PC-9 (cell line): ENCODE results near the gene GPBAR1. TPM values are rescaled to one million over a fixed set of nuclear protein-coding genes. Genes with fewer than 3 reads are reported as not detected.

Source experiments
- BruUV-seq: library from RNA; stranded (reverse); fragments of 400-500 nt; replicated peaks from 2 replicates; lab custom pipeline; 2021; lab: Mats Ljungman, UMichigan
- CTCF ChIA-PET: fragments of 300-600 bp; sonication (Branson Sonifier 250); formaldehyde crosslinking; loops from one replicate; lab custom pipeline; 2022; ENCODE audit warnings: antibody characterized with exemption; lab: Charles Lee
- POLR2A ChIA-PET: fragments of 300-600 bp; sonication (Branson Sonifier 250); formaldehyde crosslinking; loops from one replicate; lab custom pipeline; 2022; ENCODE audit warnings: antibody characterized with exemption; ENCODE audit not compliant: unreplicated experiment; lab: Charles Lee
- DNase-seq, 2 experiments: peaks; one replicate each; pipeline versions ENCODE4 v3.0.0 to v3.0.0-alpha.2; 2015 to 2022; ENCODE audit warnings: mixed read lengths in 1 of 2
- H2AFZ ChIP-seq: fragments of 200-600 bp; sonication (generic); 2 replicates; pipeline ENCODE4 v1.8.1; 2017; ENCODE audit warnings: antibody characterized with exemption
- H3F3A ChIP-seq: fragments of 200-600 bp; sonication (generic); 2 replicates; pipeline ENCODE4 v1.8.1; 2017; ENCODE audit warnings: antibody characterized with exemption, mild to moderate bottlenecking, low read depth; ENCODE audit not compliant: insufficient read depth
- H3K27ac ChIP-seq: fragments of 200-600 bp; sonication (generic); 2 replicates; pipeline ENCODE4 v1.6.1; 2016; ENCODE audit warnings: mixed run types
- H3K27me3 ChIP-seq: fragments of 200-600 bp; sonication (generic); 2 replicates; pipeline ENCODE4 v1.6.1; 2016; ENCODE audit warnings: low read depth, mixed run types; ENCODE audit not compliant: insufficient read depth
- H3K36me3 ChIP-seq: fragments of 200-600 bp; sonication (generic); 2 replicates; pipeline ENCODE4 v1.6.1; 2016; ENCODE audit warnings: low read depth, mixed run types
- H3K4me1 ChIP-seq: fragments of 200-600 bp; sonication (generic); replicated peaks from 2 replicates; pipeline ENCODE4 v1.6.1; 2016; ENCODE audit warnings: mixed run types; ENCODE audit not compliant: insufficient read depth
- H3K4me2 ChIP-seq: fragments of 200-600 bp; sonication (generic); 2 replicates; pipeline ENCODE4 v1.6.1; 2017; ENCODE audit warnings: mixed run types
- H3K4me3 ChIP-seq: fragments of 200-600 bp; sonication (generic); 2 replicates; pipeline ENCODE4 v1.6.1; 2016; ENCODE audit warnings: mixed run types
- H3K79me2 ChIP-seq: fragments of 200-600 bp; sonication (generic); 2 replicates; pipeline ENCODE4 v1.6.1; 2017; ENCODE audit warnings: low read depth, mixed run types
- H3K9me2 ChIP-seq: fragments of 200-600 bp; sonication (generic); 2 replicates; pipeline ENCODE4 v1.8.1; 2017; ENCODE audit warnings: mild to moderate bottlenecking; ENCODE audit not compliant: insufficient read depth
- H3K9me3 ChIP-seq: fragments of 200-600 bp; sonication (generic); 2 replicates; pipeline ENCODE4 v1.8.1; 2016; ENCODE audit warnings: low read depth; ENCODE audit not compliant: insufficient read depth
- H4K20me1 ChIP-seq: fragments of 200-600 bp; sonication (generic); 2 replicates; pipeline ENCODE4 v1.8.1; 2017; ENCODE audit not compliant: insufficient read depth
- CTCF ChIP-seq: fragments of 200-600 bp; sonication (generic); conservative IDR thresholded peaks from 2 replicates; pipeline ENCODE4 v1.6.1; 2017; ENCODE audit warnings: mixed run types, antibody characterized with exemption, mild to moderate bottlenecking, moderate library complexity
- EZH2 ChIP-seq: fragments of 200-600 bp; sonication (generic); IDR thresholded peaks from 2 replicates; pipeline ENCODE4 v1.8.0; 2017; ENCODE audit warnings: antibody characterized with exemption, low read depth
- intact Hi-C: fragments of 100-400 bp; cut with micrococcal nuclease; formaldehyde crosslinking; loops from one replicate; pipeline ENCODE4 v1.10.0; 2022; ENCODE audit not compliant: unreplicated experiment
- microRNA-seq: library from miRNA; unstranded; fragments of <30 nt; microRNA quantifications from one replicate; pipeline ENCODE4 v1.2.0, GENCODE V29; 2021; ENCODE audit warnings: borderline number of aligned reads, borderline replicate concordance
- total RNA-seq: library from RNA; stranded (reverse); gene quantifications from 2 replicates; pipeline ENCODE4 v1.2.3, GENCODE V29; 2021

GPBAR1 gene
- total RNA-seq, 1 experiment from 2014 or later: 0.22 TPM

- POLR2A ChIA-PET: interaction anchor here (0.6 kb wide), 1 partner anchor 57 kb away, joined by 3 read pairs; no protein-coding TSS in a partner anchor
- intact Hi-C loops: no loop called here
Observed at GRCh38 chr2:218312267-218312756, 51.5 kb downstream of the GPBAR1 start.

GRCh38 chr2:218313356-218313755, 52.5 kb downstream of the GPBAR1 start:
- Histone ChIP-seq H3K4me2 (no peak overlapping the region), H3K79me2 (no peaks in the 10 kb centered on the region), H2AFZ (no peak overlapping the region), H3K9me3 (no peaks in the 10 kb centered on the region), H3K4me3 (no peak overlapping the region), H3K36me3 (no peaks in the 10 kb centered on the region), H3K27ac (peak overlapping the region; percentile 49; the same call in 1 of the 2 replicates), H3K9me2 (no peaks in the 10 kb centered on the region), H3K27me3 (no peaks in the 10 kb centered on the region), H3K4me1 (peaks cover 44% of the 10 kb centered on the region), H3F3A (peaks cover 42% of the 10 kb centered on the region), H4K20me1 (no peaks in the 10 kb centered on the region)
- intact Hi-C loops: no loop called here
- TF ChIP-seq CTCF: no peak
- TF ChIP-seq EZH2: no peak
- DNase-seq: no peak
- POLR2A ChIA-PET: interaction anchor here (0.6 kb wide), 1 partner anchor 9 kb away, joined by 4 read pairs; no protein-coding TSS in a partner anchor
- CTCF ChIA-PET: no interaction called here
- no TSS peak for BruUV-seq

More at GRCh38 chr2:218312267-218312756, 51.5 kb downstream of the GPBAR1 start:
- TF ChIP-seq CTCF (no peak), EZH2 (no peak)
- no peaks in the 10 kb centered on the region for H3K79me2 ChIP-seq
- H3K36me3 ChIP-seq: no peaks in the 10 kb centered on the region
- BruUV-seq: no TSS peak
- H3K4me3 ChIP-seq: no peak overlapping the region
- H3K9me3 ChIP-seq: no peaks in the 10 kb centered on the region
- peaks cover 35% of the 10 kb centered on the region for H3F3A ChIP-seq
- H3K4me1 ChIP-seq: peaks cover 34% of the 10 kb centered on the region
- no peaks in the 10 kb centered on the region for H3K9me2 ChIP-seq
- H3K4me2 ChIP-seq: peak overlapping the region; percentile 49
- H3K27me3 ChIP-seq: no peaks in the 10 kb centered on the region
- H2AFZ ChIP-seq: no peak overlapping the region
- CTCF ChIA-PET: no interaction called here
- H4K20me1 ChIP-seq: no peaks in the 10 kb centered on the region
- H3K27ac ChIP-seq: peak overlapping the region; percentile 49; the same call in 1 of the 2 replicates
- peak in 1 of 2 experiments; percentile 58 for DNase-seq

Small RNAs within 50 kb of the gene (microRNA-seq; reads per million reads assigned to microRNA genes)
- gene MIR6513: 2.7 reads per million

Other genes starting within 250 kb of the GPBAR1 start
- gene RUFY4, start 191.8 kb upstream of the GPBAR1 start, total RNA-seq: not detected in 2 replicates
- not detected in 2 replicates for gene CXCR2, start 135.0 kb upstream of the GPBAR1 start, total RNA-seq
- not detected in 2 replicates for gene CXCR1, start 94.1 kb upstream of the GPBAR1 start, total RNA-seq
- gene ARPC2, start 43.8 kb upstream of the GPBAR1 start, total RNA-seq: 228 and 273 TPM in 2 replicates
- gene AAMP, start 9.1 kb downstream of the GPBAR1 start, total RNA-seq: 126 and 165 TPM in 2 replicates
- gene PNKD, start 9.5 kb downstream of the GPBAR1 start, total RNA-seq: 94.7 and 102 TPM in 2 replicates
- 172 and 187 TPM in 2 replicates for gene TMBIM1, start 31.5 kb downstream of the GPBAR1 start, total RNA-seq
- 1.1 and 2.4 TPM in 2 replicates for gene CATIP, start 95.8 kb downstream of the GPBAR1 start, total RNA-seq
- 0.35 and 0.44 TPM in 2 replicates for gene SLC11A1, start 121.3 kb downstream of the GPBAR1 start, total RNA-seq
- gene CTDSP1, start 138.9 kb downstream of the GPBAR1 start, total RNA-seq: 61.8 and 69.6 TPM in 2 replicates
- gene VIL1, start 158.1 kb downstream of the GPBAR1 start, total RNA-seq: not detected in 2 replicates